GM12892 (cell line): Measurements from ENCODE around the gene WDR6.

Experiments used
- POLR2A ChIP-seq: IDR thresholded peaks from 2 replicates; pipeline ENCODE4 v1.6.1; 2011; ENCODE audit warnings: low read depth, low read length, control low read depth
- POLR2AphosphoS5 ChIP-seq: IDR thresholded peaks from 2 replicates; pipeline ENCODE4 v1.6.1; 2011; ENCODE audit warnings: low read depth, low read length, control low read depth

DNA sequence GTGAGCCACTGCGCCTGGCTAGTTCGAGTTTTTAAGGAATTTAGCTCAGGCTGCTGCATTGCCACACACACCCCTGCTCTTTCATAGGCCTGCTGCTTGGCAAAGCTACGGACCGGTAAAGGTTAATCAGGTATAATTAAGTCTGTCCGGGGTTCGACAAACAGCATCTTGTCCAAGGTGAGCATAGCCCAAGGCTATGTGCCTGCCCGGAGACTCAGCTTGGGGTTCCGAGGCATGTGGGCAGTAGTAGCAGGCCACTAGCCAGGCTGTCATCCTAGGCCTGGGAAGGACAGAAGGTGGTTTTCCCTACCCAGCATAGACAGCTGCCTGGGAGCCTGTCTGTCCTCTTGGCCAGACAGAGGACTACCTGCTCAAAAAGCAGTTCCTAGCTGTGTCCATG is 10.6 kb upstream of the WDR6 start:
- TF ChIP-seq POLR2A (no peak), POLR2AphosphoS5 (no peak)
